NCI-H526 (cell line): ENCODE results near the gene OPRPN.

Source experiments
- DNase-seq, 2 experiments: peaks; one replicate each; lab custom pipeline; 2025; lab: John Stamatoyannopoulos, UW

The OPRPN gene, protein sequence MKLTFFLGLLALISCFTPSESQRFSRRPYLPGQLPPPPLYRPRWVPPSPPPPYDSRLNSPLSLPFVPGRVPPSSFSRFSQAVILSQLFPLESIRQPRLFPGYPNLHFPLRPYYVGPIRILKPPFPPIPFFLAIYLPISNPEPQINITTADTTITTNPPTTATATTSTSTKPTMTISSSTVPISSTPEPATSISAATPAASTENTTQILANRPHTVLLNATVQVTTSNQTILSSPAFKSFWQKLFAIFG

DNA sequence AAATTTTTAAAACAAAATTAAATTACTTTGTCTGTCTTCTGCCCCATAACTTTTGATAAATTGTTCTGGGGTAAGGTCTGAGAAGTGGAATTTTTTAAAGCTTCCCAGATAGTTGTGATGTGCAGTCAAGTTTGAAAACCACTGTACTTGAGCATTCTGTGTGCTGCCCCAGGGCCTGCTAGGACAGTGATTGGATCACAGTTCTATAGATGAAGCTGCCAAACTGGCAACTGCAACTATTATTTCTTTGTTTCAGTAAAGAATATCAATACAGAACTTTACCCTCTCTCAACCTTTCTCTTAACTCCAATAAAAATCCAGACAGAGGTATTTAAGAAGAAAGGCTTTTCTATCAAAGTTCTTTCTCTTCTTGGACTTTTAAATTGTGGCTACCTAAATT is at the start of gene OPRPN:
TSS of gene OPRPN (plus strand) at position 361 of the 400 bp plus-strand sequence. CDS start 1,346 bp downstream, outside the sequence.
- no peak for DNase-seq

DNA sequence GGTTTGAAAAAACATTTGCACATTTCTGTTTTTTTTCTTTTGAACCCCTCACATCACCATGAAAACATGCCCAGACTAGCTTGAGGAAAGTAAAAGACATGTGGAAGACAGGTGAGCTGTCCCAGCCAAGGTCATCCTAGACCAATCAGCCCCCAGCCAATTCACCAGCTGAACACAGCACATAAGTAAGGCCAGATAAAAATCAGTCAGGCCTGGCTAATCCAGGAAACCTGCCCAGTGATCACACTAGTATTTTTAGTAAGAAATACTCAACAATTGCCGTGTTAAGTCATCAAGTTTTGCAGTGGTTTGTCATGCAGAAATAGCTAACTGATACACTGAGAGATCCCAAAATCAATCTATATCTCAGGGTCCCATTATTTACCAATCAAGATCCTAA is 41.6 kb upstream of the OPRPN start:
- DNase-seq = no peak

DNA sequence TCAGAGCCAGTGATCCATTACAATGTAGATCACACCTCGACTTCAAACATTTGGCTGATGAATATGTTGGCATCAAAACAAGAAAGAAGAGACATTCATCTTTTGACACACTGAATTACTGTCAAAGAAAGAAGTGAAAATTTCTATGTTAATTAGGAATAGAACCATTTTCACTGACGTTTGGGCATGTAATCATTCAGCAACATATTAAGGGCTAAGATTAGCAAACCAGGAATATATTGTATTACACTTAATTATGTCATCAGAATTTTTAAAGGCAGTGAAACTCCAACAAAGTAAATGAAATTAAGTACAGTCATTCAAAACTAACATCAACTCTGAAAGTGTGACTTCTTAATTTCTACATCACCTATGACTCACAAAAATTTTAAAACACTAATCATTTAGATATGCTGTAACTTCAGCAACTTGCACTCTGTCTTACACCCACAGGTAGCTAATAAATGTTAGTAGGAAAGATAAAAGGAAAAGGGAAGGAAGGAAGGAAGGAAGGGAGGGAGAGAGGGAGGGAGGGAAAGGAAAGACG is 38.6 kb upstream of the OPRPN start:
- DNase-seq = no peak

DNA sequence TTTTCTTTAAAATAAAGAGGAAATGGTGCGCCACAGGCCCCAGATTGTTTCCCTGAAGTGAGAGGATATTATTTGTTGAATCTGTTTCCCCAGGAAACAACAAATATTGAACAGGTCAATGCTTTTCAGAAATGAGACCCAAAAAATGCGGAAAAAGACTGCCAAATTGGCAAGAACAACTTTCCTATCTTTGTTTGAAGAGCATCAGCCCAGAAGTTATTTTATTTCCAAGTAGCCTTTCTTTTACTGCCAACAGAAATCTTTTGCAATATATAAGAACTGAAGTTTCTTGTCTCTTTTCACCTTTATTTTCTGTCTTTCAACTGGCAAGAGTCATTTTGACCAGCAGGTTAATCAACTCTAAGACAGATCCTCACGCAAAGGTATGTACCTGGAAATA is 37.3 kb upstream of the OPRPN start, which contains the start of gene SMR3A:
TSS of gene SMR3A (plus strand) at position 301 of the 400 bp plus-strand sequence. CDS start 1,356 bp downstream, outside the sequence.
- no peak for DNase-seq

DNA sequence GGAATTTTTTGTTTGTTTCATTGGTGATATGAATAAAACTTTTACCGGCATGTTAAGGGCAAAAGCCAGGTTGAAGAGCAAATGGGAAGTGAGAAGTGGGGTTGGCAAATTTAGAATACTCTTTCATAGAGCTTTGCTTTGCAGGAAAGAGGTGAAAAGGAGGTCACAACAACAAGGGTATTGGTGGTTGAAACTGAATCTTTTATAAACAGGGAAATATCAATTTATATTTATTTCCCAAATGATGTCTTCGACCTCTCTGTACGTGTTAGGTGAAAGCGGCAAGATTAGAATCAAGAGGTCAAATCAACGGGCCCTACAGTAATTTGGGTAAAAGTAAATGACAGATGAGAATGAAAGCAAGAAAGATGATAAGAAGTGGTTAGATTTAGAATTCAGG is 33.7 kb upstream of the OPRPN start:
- DNase-seq = no peak

DNA sequence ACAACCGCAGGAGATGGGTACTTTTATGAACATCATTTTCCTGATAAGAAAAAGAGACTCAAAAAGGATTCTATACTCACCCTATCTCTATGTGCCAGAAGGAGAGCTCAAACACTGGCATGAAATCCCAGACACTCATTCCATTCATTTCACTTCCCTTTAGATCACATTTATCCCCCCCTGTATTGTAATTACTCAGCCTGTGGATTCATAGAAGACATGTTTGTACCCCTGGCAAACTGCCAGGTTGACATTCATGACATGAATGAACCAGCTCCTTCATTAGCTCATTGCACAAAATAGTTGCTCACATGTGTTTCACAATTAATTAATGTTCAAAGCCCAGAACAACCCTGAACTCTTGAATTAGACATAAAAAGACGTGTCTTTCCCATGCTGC is 32.3 kb upstream of the OPRPN start:
- no peak for DNase-seq

DNA sequence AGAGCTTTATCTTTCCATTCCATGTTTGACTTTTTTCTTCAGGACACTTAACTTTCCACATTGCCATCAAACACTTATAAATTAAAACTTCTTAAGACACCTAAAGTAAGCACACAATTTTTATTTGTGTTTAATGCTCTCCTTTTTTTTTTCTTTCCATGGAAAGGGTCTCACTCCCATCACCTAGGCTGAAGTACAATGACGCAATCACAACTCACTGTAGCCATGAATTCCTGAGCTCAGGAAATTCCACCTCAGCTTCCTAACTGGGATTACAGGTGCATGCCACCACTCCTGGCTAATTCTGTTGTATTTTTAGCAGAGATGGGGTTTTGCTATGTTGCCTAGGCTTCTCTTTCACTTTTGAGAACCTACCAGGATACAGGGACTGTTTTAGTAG is 29.9 kb upstream of the OPRPN start:
- no peak for DNase-seq

DNA sequence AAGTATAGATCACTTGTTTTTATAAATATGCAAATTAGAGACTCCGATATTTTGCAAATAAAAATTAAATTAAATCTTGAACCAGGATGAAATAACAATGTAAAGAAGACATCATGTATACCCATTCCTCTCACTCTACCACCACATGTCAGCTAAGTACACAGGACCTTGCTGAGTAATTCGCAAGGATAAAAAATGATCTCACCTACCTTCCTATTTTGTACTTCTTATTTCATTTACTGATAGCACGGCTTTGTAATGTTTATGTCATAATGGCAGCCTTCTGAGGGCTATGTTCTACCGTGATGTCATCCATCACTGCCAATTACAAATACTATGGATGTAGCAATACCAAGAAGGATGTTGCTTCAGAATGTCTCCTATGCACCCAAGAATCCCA is 25.8 kb upstream of the OPRPN start:
- no peak for DNase-seq

DNA sequence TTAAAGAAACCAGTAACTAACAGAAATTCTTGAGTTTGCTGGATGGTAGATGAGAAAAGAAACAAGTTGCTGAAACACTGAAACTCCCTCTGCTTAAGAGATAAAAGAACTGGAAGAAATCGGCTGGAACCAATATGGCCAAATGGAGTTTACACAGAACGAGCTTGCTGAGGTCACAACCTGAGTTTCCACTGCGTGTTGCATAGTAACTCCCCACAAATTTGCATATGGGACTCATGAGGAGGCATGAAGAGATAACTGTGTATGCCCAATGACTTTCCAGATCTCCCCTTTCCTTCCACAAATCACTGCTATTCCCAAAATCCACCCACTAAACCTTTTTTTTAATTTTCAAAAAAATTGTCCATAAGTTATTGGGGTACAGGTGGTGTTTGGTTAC is 25.0 kb upstream of the OPRPN start:
- DNase-seq = peak in 1 of 2 experiments; percentile 11

DNA sequence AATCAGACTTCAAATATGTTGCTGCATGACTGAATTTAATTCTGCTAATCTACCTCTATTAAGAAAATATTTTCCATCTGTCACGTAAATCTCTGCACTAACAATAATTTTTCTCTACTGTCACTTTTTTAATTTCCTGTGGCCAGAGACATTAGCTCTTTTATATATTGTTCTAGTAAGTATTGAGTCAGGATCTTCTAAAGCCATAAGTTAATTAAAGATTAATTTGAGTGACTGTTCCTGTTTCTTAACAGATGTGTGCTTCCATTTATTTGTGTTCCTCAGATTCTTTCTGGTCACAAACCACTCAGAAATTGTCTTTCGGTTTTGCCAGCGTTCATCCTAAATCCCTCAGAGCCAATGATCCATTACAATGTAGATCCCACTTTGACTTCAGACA is 17.2 kb upstream of the OPRPN start:
- no peak for DNase-seq

DNA sequence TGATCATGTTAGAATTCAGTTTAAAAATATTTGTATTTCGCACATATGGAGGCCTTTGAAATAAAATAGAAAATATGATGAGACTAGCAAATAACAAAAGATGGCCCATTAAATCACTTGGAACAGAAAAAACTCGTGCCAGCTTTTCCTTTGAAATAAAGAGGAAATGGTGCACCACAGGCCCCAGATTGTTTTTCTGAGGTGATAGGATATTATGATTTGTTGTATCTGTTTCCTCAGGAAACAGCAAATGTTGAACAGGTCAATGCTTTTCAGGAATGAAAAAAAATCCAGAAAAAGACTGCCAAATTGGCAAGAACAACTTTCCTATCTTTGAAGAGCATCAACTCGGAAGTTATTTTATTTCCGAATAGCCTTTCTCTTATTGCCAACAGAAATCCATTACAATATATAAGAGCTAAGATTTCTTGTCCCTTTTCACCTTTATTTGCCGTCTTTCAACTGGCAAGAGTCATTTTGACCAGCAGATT is 15.0 kb upstream of the OPRPN start, which contains the start of gene SMR3B:
TSS of gene SMR3B (plus strand) at position 441 of the 491 bp plus-strand sequence. CDS start 1,380 bp downstream, outside the sequence.
- DNase-seq = no peak

DNA sequence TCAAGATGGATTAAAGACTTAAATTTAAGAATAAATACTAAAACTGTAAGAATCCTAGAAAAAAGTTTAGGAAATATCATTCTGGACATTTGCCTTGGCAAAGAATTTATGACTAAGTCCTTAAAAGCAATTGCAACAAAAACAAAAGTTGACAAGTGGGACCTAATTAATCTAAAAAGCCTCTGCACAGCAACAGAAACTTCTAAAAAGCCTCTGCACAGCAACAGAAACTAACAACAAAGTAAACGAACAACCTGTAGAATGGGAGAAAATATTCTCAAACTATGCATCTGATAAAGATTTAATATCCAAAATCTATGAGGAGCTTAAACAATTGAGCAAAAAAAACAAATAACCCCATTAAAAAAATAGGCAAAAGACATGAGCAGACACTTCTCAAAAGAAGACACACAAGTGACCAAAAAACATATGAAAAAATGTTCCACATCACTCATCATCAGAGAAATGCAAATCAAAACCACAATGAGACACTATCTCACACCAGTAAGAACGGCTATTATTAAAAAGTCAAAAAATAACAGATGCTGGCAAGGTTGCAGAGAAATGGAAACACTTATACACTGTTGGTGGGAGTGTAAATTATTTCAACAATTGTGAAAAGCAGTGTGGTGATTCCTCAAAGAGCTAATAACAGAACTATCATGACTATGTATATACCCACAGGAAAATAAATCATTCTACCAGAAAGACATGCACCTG is 5.5 kb upstream of the OPRPN start:
- no peak for DNase-seq

DNA sequence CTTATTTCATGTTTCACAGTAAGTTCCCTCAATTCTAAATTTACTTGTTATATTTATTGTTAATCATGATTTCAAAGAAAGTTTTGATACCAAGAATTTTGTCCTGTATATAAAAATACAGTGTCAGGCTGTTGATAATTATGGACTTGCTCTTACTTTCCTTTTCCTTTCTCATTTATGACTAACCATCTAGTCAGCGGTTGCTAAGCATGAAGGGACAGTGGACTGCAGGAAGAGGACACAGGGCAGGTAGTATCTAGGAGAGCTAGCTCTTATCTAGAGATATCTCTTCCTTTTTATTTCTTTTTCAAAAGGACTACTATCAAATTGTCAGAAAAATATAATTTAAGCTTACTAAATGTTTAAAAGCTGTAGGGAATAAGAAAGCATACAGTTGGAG is 1.6 kb downstream of the OPRPN start:
- DNase-seq = no peak

DNA sequence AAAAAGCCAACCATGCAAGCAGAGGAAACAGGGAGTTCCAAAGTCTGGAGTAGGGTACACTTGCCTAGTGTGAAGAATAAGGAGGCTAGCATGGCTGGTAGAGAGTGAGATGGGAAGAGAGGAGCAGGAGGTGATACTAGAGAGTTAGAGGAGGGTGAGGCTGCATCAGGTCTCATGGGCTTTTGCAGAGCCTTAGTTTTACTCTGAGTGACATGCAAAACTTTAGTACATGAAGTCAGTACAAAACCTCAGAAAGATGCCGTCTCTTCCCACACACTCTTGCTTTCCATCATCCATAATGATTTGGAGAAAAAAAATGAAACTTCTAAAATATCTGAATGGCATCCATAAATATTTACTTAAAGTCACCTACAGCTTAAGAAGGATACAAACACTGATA is 5.0 kb downstream of the OPRPN start:
- no peak for DNase-seq

DNA sequence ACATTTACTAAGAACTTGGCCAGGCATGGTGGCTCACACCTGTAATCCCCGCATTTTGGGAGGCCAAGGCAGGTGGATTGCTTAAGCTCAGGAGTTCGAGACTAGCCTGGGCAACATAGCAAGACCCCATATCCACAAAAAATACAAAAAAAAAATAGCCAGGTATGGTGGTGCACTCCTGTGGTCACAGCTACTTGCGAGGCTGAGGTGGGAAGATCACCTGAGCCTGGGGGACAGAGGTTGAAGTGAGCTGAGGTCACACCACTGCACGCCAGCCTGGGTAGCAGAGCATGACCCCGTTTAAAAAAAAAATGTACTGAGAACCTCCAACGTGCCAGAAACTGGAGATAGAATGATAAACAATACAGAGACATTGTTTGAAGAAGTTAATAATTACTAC is 8.0 kb downstream of the OPRPN start:
- DNase-seq = no peak

DNA sequence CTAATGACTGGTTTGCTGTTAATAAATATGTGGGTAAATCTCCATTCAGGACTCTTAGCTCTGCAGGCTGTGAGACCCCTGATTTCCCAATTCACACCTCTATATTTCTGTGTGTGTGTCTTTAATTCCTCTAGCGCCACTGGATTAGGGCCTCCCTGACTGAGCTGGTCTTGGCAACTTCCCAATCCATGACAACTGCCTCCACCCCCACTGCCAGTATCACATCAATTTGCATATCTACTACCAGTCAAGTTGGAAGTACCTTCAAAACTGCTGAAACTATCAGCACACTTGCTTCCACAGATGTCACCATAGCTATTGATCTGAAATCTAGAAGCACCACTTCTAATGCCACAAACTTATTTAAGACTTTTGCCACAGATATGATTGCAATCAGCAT is 27.6 kb downstream of the OPRPN start:
- peak; percentile 2 to 17 for DNase-seq

DNA sequence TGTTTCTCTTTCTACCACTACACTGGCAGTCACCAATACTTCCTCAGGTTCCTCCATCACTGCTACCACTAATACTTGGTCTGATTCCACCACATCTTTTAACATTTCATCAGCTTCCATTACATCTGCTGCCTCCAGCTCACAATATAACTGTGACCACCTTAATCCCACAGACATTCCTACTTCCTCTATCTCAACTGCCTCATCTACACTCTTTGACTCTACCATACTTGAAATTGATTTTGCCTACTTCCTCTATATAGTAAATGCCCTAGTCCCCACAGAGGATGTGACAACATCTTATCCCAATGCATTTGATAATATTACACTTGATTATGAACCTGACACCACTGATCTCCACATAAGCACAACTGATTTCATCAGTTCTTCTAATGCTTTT is 29.0 kb downstream of the OPRPN start:
- no peak for DNase-seq

DNA sequence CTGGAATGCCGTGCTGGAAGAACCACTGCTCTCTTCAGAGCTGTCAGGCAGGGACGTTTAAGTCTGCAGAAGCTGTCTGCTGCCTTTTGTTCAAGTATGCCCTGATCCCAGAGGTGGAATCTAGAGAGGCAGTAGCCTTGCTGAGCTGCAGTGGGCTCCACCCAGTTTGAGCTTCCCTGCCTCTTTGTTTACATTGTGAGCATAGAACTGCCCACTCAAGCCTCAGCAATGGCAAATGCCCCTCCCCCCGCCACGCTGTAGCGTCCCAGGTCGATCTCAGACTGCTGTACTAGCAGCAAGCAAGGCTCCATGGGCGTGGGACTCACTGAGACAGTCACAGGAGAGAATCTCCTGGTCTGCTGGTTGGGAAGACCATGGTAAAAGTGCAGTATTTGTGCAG is 39.5 kb downstream of the OPRPN start:
- peak in 1 of 2 experiments; percentile 10 for DNase-seq

DNA sequence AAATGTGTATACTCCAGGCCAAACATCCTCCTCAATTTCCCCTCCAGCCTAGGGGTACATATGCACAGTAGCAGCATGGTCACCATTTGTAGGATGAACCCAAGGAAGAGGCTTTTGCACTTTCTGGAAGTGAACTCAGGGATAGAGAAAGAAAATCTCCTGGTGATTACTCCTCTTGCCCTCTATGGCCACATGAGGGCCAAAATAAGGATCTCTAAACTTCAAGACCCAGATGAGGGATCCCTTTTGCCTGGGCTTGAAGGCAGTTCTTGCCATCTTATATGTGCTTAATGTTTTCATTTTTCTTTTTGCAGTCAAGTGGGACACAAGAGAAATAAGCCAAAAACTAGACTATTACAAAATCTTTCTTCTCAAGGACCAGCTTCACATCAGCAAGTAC is 44.7 kb downstream of the OPRPN start:
- no peak for DNase-seq

DNA sequence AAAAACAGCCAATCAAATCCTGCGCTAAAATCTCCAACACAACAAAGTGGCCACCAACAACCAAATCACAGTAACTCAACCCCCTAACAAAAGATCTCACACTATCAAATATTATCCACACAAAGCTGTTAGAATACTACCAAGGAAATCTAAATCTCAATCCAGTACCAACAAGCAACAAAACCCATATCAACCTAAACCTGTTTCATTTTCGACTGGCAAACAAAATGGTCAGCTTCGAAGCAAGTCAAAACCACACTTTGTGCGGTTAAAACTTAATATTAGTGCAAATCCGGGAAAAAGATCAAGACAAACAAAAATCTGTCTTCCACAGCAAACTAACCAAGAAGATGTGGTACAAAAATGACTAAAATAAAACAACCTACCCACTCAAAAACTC is 45.6 kb downstream of the OPRPN start:
- DNase-seq = no peak

DNA sequence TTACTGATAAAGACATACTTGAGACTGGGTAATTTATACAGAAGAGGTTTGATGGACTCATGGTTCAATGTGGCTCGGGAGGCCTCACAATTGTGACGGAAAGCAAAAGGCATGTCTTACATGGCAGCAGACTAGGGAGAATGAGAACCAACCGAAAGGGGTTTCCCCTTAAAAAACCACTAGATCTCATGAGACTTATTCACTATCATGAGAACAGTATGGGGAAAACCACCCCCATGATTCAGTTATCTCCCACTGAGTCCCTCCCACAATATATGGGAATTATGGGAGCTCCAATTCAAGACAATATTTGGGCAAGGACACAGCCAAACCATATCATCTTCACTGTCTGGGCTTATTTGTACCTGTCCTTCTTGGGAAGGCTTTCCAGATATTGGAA is 51.5 kb downstream of the OPRPN start:
- DNase-seq = no peak

DNA sequence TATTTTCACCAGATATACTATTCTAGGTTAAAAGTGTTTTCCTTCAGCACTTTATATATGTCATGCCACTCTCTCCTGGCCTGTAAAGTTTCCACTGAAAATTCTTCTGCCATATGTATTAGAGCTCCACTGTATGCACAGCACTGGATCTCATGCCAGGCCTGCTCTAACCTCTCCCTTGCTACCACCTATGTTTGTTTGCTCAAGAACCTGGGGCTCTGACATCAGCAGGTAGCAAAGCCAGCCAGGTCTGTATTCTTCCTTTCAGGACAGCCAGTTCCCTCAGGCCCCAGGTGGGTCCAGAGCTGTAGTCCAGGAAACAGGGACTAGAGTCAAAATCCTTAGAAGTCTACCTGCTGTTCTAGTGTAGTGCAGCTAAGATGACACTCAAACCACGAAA is 55.2 kb downstream of the OPRPN start:
- no peak for DNase-seq
